Measurements from ENCODE around the gene RPRD1A. TPM values are rescaled to one million over a fixed set of nuclear protein-coding genes. Genes with fewer than 3 reads are reported as not detected.
"Not testable (repeated sequence)": the region's sequence is repeated elsewhere in the genome, so short reads cannot be mapped to it uniquely, and the experiment has no call there.

RPRD1A gene
- polyA plus RNA-seq, 4 donors: 62.4 to 73.4 (median 69.8) TPM

DNA sequence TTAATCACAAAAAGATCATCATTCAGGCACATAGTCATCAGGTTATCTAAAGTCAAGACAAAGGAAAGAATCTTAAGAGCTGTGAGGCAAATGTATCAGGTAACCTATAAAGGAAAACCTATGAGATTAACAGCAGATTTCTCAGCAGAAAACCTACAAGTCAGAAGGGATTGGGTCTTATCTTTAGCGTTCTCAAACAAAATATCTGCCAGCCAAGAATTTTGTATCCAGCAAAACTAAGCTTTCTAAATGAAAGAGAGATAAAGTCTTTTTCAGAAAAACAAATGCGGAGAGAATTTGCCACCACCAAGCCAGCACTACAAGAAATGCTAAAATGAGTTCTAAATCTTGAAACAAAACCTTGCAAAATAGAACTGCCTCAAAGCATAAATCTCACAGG is 13.8 kb upstream of the RPRD1A start:
- not testable (repeated sequence) for DNase-seq (ENCODE audit: low read depth in 4 of 4, low spot score in 3 of 4)

DNA sequence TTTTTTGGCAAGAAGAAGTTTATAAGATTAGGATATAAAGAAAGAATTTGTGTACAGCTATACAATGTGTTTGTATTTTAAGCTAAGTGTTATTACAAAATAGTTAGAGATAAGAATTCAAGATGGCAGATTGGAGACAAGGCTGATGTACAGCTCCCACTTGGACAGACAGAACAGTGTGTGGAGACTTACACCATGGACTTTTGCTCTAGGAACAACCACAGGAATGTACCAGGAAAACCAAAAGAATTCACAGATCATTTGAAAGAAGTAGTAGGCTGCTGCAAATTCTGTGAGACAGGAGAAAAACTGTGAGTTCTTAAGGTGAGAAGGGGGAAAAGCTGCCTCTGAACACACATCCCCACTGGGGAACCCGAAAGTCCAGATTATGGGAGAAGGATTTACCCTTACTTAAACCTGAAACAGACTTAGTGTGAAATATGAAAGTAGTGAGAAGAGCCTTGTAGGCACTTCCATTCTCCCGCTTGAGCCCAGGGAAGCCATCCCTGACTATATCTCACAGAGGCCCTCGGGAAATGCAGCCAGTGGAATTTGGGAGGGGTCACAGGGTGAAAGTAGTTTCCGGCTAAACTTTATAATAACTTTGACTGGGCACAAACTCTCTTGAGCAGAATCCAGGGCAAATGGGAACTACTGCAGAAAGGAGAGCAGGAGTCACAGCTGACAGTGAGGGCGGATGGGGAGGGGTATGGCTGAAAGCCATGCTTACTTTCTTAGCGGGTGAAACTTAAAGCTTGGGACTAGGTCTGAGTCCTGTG is 11.6 kb upstream of the RPRD1A start:
- no peak for DNase-seq (ENCODE audit: low read depth in 4 of 4, low spot score in 3 of 4)

DNA sequence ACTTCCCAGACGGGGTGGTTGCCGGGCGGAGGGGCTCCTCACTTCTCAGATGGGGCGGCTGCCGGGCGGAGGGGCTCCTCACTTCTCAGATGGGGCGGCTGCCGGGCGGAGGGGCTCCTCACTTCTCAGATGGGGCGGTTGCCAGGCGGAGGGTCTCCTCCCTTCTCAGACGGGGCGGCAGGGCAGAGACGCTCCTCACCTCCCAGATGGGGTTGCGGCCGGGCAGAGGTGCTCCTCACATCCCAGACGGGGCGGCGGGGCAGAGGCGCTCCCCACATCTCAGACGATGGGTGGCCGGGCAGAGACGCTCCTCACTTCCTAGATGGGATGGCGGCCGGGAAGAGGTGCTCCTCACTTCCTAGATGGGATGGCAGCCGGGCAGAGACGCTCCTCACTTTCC is 10.4 kb upstream of the RPRD1A start:
- DNase-seq (ENCODE audit: low read depth in 4 of 4, low spot score in 3 of 4): not testable (repeated sequence)

GRCh38 chr18:36075862-36076587 is 8.7 kb upstream of the RPRD1A start:
- no peak for DNase-seq (ENCODE audit: low read depth in 4 of 4, low spot score in 3 of 4)

DNA sequence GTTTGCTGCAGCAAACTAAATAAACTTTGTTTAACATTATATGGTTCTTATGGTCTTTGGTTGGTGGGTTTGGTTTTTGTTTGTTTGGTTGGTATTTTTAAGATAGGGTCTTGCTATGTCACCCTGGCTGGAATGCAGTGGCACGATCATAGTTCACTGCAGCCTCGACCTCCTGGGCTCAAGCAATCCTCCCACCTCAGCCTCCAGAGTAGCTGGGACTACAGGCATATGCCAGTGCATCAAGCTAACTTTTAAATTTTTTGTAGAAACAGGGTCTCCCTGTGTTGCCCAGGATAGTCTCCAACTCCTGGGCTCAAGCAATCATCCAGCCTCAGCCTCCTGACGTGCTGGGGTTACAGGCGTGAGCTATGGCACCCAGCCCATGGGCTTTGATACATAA is 7.1 kb upstream of the RPRD1A start:
- DNase-seq (ENCODE audit: low read depth in 4 of 4, low spot score in 3 of 4): no peak

DNA sequence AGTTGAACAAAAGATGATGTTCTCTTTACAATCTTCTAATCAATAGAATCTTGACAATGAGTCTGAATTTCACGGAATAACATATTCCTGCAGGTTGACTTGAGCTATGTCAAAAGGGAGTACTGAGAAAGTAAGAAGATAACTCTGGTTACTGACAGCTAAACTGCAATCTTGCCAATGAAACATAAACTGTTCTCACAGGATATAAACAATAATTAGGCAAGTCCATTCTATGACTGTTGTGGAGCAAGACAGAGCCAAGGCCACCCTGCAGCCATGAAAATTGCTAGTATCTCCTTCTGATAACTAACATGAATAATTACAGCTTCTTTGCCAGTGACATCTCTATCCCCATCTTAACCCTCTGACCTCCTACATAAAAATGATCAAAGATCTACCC is 6.3 kb upstream of the RPRD1A start:
- DNase-seq (ENCODE audit: low read depth in 4 of 4, low spot score in 3 of 4): no peak

GRCh38 chr18:36072406-36072805 is 5.0 kb upstream of the RPRD1A start:
- DNase-seq (ENCODE audit: low read depth in 4 of 4, low spot score in 3 of 4): not testable (repeated sequence)

DNA sequence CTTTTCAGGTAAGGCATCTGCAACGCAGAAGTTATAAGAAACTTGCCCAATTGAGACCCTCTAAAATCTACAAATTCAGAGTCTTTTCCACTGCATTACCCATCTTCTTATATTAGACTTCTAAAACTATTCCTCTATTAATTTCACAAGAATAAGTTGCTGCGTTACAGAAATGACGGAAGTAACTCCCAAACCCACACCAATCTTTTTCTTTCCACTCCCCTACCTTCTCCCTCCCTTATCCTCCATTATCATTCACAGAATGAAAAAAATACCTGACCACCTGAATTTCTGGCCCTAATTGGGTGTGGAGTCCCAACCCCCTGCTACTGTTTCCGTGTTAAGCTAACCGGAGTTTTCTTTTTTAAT is 689 bp downstream of the RPRD1A start:
- DNase-seq (ENCODE audit: low read depth in 4 of 4, low spot score in 3 of 4): peak in 1 of 4 donors; percentile 13

- peak in 1 of 4 donors; percentile 3 for DNase-seq (ENCODE audit: low read depth in 4 of 4, low spot score in 3 of 4)
Observed at GRCh38 chr18:36066001-36066400, 1.4 kb downstream of the RPRD1A start.

- DNase-seq (ENCODE audit: low read depth in 4 of 4, low spot score in 3 of 4): not testable (repeated sequence)
Observed at GRCh38 chr18:36064809-36065079, 2.6 kb downstream of the RPRD1A start.

- DNase-seq (ENCODE audit: low read depth in 4 of 4, low spot score in 3 of 4): no peak
Observed at GRCh38 chr18:36064027-36064808, 3.1 kb downstream of the RPRD1A start.

DNA sequence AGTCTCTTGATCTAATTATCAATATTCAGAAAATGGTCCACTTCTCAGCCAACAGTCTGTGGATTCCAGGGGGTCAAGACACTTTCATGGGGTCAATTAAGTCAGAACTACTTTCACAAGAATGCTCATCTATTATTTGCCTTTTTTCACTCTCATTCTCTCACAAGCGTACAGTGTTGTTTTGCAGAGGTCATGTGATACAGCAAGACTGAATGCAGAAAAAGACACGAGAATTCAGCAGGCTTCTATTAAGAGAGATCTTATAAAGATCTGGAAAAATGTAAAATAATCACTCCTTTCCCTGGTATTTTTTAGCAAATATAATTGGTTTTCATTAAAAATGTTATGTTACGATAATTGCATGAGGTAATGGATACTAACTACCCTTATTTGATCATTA is 8.7 kb downstream of the RPRD1A start:
- no peak for DNase-seq (ENCODE audit: low read depth in 4 of 4, low spot score in 3 of 4)

DNA sequence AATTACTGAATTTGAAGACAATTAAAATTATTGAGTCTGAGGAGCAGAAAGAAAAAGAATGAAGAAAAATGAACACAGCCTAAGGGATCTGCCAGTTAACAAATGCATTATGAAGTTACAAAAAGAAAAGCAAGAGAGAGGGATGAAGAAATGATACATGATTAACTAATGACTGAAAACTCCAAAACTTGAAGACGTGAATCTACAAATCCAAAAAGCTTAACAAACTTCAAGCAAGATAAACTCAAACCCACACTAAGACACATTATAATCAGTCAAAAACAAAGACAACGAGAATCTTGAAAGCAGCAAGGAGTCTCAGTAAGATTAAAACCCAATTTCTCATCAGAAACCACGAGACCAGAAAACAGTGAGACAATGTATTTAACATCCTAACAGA is 15.6 kb downstream of the RPRD1A start:
- DNase-seq (ENCODE audit: low read depth in 4 of 4, low spot score in 3 of 4): no peak

DNA sequence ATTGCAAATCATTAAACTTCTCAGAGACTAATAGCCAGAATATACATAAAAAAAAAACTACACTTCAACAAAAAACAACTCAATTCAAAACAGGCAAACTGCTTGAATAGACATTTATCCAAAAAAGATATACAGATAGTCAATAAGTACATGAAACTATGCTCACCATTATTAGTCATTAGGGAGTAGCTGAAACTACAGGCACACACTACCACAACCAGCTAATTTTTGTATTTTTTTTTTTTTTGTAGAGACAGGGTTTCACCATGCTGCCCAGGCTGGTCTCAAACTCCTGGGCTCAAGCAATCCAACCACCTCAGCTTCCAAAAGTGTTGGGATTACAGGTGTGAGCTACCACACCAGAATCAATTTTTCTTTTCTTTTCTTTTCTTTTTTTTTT is 16.9 kb downstream of the RPRD1A start:
- DNase-seq (ENCODE audit: low read depth in 4 of 4, low spot score in 3 of 4): no peak

- no peak for DNase-seq (ENCODE audit: low read depth in 4 of 4, low spot score in 3 of 4)
Observed at GRCh38 chr18:36047521-36047920, 19.8 kb downstream of the RPRD1A start.

DNA sequence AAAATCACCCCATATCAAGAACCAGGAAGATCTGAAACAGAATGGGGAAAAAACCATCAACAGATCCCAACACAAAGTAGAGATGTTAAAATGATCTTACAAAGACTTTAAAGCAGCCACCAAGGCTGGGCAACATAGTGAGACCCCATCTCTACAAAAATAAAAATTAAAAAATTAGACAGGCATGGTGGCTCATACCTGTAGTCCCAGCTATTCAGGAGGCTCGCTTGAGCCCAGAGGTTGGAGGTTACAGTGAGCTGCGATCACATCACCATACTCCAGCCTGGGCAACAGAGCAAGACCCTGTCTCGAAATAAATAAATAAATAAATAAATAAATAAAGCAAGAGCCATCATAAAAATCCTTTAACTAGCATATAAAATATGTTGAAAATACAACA is 20.5 kb downstream of the RPRD1A start:
- no peak for DNase-seq (ENCODE audit: low read depth in 4 of 4, low spot score in 3 of 4)

GRCh38 chr18:36045241-36045991 is 21.9 kb downstream of the RPRD1A start:
- no peak for DNase-seq (ENCODE audit: low read depth in 4 of 4, low spot score in 3 of 4)

GRCh38 chr18:36043153-36043552 is 24.2 kb downstream of the RPRD1A start:
- no peak for DNase-seq (ENCODE audit: low read depth in 4 of 4, low spot score in 3 of 4)

DNA sequence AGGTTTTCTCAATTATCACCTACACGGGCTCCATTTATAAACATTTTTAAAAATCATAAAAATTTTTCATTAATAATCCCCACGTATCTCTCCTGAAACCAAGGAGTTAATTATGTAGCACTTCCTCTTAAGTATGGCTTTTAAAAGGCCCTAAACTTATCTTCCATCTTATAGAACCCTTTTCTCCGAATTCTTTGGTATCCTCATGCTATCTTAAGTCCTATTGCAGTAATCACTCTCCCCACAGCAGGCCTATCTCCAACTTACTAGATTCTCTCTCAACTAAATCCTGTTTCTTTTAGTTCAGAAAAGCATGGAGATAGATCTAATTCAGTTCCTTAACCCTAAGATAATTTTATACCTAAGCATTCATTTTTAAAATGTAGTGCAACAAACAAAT is 26.2 kb downstream of the RPRD1A start:
- DNase-seq (ENCODE audit: low read depth in 4 of 4, low spot score in 3 of 4): no peak

DNA sequence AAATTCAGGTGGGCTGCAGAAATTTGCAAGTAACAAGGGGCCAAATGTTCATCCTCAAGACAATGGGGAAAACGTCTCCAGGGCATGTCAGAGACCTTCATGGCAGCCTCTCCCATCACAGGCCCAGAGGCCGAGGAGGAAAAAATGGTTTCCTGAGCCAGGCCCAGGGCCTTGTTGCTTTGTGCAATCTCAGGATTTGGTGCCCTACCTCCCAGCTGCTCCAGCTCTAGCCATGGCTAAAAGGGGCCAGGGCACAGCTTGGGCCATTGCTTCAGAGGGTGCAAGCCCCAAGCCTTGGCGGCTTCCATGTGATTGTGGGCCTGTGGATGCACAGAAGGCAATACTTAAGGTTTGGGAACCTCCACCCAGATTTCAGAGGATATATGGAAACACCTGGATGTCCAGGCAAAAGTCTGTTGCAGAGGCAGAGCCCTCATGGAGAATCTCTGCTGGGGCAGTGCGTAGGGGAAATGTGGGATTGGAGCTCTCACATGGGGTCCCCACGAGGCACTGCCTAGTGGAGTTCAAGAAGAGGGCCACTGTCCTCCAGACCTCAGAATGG is 29.2 kb downstream of the RPRD1A start:
- no peak for DNase-seq (ENCODE audit: low read depth in 4 of 4, low spot score in 3 of 4)

- no peak for DNase-seq (ENCODE audit: low read depth in 4 of 4, low spot score in 3 of 4)
Observed at GRCh38 chr18:36035253-36035652, 32.1 kb downstream of the RPRD1A start.

All from right renal pelvis (tissue), 4 donors.